ENCODE results near the gene GRIN2C.

DNA sequence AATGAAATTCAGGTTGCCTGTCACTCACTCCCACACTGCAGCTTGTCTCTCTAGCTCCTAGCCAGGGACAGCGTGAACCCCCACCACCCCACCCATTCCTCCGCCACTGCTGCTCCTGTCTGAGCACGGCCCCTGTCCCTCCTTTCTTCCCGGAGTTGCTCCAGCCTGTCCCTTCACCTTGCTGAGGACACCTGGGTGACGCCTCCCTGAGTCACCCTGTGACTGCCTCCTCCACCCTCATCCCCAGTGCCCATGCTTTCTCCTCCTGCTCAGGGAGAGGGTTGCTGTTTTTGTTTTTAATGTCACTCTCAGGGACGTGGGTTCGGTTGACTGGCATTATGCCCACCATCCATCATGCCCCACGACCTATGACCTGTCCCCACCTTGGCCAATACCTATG, 57.8 kb downstream of the GRIN2C start:
- TF ChIP-seq OSR1 (CRISPR knock-in tag; IDR thresholded peaks at IDR 0.05): no peak
- TF ChIP-seq, protein P1, sequence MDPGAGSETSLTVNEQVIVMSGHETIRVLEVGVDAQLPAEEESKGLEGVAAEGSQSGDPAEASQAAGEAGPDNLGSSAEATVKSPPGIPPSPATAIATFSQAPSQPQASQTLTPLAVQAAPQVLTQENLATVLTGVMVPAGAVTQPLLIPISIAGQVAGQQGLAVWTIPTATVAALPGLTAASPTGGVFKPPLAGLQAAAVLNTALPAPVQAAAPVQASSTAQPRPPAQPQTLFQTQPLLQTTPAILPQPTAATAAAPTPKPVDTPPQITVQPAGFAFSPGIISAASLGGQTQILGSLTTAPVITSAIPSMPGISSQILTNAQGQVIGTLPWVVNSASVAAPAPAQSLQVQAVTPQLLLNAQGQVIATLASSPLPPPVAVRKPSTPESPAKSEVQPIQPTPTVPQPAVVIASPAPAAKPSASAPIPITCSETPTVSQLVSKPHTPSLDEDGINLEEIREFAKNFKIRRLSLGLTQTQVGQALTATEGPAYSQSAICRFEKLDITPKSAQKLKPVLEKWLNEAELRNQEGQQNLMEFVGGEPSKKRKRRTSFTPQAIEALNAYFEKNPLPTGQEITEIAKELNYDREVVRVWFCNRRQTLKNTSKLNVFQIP (CRISPR knock-in tag; IDR thresholded peaks at IDR 0.05; ENCODE audit: borderline replicate concordance, low read depth): no peak
- TF ChIP-seq ZFP30 (CRISPR knock-in tag; IDR thresholded peaks at IDR 0.05): no peak
- TF ChIP-seq ARNTL (CRISPR knock-in tag; IDR thresholded peaks at IDR 0.05; ENCODE audit: borderline replicate concordance, low read depth): no peak
- TF ChIP-seq, protein P2, sequence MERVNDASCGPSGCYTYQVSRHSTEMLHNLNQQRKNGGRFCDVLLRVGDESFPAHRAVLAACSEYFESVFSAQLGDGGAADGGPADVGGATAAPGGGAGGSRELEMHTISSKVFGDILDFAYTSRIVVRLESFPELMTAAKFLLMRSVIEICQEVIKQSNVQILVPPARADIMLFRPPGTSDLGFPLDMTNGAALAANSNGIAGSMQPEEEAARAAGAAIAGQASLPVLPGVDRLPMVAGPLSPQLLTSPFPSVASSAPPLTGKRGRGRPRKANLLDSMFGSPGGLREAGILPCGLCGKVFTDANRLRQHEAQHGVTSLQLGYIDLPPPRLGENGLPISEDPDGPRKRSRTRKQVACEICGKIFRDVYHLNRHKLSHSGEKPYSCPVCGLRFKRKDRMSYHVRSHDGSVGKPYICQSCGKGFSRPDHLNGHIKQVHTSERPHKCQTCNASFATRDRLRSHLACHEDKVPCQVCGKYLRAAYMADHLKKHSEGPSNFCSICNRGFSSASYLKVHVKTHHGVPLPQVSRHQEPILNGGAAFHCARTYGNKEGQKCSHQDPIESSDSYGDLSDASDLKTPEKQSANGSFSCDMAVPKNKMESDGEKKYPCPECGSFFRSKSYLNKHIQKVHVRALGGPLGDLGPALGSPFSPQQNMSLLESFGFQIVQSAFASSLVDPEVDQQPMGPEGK (CRISPR knock-in tag; IDR thresholded peaks at IDR 0.05; ENCODE audit: borderline replicate concordance): no peak
- TF ChIP-seq RARB (CRISPR knock-in tag; IDR thresholded peaks at IDR 0.05): no peak
- TF ChIP-seq GLIS3 (CRISPR knock-in tag; IDR thresholded peaks at IDR 0.05): no peak
- TF ChIP-seq, protein P3, sequence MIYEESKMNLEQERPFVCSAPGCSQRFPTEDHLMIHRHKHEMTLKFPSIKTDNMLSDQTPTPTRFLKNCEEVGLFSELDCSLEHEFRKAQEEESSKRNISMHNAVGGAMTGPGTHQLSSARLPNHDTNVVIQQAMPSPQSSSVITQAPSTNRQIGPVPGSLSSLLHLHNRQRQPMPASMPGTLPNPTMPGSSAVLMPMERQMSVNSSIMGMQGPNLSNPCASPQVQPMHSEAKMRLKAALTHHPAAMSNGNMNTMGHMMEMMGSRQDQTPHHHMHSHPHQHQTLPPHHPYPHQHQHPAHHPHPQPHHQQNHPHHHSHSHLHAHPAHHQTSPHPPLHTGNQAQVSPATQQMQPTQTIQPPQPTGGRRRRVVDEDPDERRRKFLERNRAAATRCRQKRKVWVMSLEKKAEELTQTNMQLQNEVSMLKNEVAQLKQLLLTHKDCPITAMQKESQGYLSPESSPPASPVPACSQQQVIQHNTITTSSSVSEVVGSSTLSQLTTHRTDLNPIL (CRISPR knock-in tag; IDR thresholded peaks at IDR 0.05; ENCODE audit: low read depth): no peak
- TF ChIP-seq ISL1 (CRISPR knock-in tag; IDR thresholded peaks at IDR 0.05): no peak
